Measurements from ENCODE around the gene SERPINB5.

The SERPINB5 gene

DNA sequence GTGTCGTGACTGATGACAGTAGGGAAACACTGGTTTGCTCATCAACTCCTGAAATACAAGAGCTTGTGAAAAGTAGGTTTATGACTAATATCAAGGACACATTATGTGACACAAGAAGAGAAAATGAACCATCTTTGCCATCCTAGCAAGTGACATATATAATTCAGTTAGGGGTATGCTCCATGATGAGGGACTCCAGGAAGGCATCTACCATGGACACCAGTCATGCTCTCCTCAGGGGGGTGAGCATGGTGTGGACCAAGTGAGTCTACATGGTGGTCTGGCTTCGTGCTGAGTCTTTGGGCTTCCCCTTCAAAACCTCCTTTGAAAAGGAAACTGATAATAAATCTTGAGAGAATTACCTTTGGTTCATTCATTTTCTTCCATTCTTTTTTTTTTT lies 11.7 kb upstream of the SERPINB5 start:
- DNase-seq (ENCODE audit: low read depth) = no peak
- TF ChIP-seq, protein P1, sequence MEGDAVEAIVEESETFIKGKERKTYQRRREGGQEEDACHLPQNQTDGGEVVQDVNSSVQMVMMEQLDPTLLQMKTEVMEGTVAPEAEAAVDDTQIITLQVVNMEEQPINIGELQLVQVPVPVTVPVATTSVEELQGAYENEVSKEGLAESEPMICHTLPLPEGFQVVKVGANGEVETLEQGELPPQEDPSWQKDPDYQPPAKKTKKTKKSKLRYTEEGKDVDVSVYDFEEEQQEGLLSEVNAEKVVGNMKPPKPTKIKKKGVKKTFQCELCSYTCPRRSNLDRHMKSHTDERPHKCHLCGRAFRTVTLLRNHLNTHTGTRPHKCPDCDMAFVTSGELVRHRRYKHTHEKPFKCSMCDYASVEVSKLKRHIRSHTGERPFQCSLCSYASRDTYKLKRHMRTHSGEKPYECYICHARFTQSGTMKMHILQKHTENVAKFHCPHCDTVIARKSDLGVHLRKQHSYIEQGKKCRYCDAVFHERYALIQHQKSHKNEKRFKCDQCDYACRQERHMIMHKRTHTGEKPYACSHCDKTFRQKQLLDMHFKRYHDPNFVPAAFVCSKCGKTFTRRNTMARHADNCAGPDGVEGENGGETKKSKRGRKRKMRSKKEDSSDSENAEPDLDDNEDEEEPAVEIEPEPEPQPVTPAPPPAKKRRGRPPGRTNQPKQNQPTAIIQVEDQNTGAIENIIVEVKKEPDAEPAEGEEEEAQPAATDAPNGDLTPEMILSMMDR (IDR thresholded peaks at IDR 0.05; ENCODE audit: insufficient read depth, low read depth, low read length, missing control alignments) = no peak
- H3K4me3 ChIP-seq (ENCODE audit: low read length) = no peak overlapping the region

GRCh38 chr18:63467699-63468098 lies 9.1 kb upstream of the SERPINB5 start:
- no peak overlapping the region for H3K4me3 ChIP-seq (ENCODE audit: low read length)
- TF ChIP-seq, protein P1 (IDR thresholded peaks at IDR 0.05; ENCODE audit: insufficient read depth, low read depth, low read length, missing control alignments) = no peak
- DNase-seq (ENCODE audit: low read depth) = no peak

DNA sequence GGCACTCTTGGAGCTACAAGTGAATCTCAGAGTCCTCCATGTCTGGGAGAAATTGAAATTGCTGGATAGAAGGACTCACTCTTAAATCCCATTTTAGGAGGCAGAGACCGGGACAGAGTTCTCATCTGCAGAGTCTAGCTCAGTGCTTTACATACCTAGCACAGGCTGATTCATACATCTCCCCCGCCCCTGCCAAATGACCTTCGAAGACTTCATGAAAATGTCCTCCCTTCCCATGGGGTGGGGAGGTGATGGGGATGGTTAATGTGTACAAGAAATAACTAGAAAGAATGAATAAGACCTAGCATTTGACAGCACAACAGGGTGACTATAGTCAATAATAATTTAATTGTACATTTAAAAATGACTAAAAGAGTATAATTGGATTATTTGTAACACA lies 8.2 kb upstream of the SERPINB5 start:
- DNase-seq (ENCODE audit: low read depth) = no peak
- no peak overlapping the region for H3K4me3 ChIP-seq (ENCODE audit: low read length)
- TF ChIP-seq, protein P1 (IDR thresholded peaks at IDR 0.05; ENCODE audit: insufficient read depth, low read depth, low read length, missing control alignments) = no peak

DNA sequence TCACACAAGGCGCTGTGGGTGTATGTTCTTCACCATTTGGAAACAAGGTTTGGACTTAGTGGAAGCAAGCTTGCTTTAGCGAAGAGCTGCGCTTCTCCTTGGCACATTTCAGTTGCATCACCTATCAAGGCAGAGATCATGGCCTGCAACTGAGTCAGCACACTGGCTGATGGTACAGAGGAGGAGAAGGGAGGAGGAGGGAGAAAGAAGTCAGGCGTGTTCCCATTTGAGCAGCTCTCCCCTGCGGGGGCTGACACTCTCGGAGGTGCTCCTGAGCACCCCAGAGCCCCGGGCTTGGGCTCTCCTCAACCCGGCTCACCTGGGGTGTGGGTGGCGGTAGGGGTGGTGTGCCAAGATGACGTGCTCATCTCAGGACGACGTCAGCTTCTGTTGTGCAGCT lies 6.0 kb upstream of the SERPINB5 start:
- H3K4me3 ChIP-seq (ENCODE audit: low read length) = no peak overlapping the region
- DNase-seq (ENCODE audit: low read depth) = peak; percentile 75
- TF ChIP-seq, protein P1 (IDR thresholded peaks at IDR 0.05; ENCODE audit: insufficient read depth, low read depth, low read length, missing control alignments) = no peak

DNA sequence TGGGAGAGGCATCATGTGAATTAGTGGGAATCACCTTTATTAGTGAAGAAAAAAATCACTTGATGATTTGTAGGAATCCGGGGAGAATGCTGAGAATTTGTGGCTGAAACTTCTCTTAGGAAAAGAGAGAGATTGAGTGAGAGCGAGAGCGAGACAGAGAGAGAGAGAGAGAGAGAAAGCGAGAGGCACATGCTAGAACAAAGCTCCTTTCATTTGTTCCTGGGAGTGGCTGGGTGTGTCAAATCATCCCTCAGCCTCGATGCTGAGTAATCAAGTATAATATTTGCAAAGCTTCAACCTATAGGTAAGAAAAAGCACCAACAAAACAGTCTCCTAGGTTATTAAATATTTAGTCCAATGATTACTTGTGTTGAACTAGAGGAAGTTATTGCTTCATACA lies 4.4 kb upstream of the SERPINB5 start:
- TF ChIP-seq, protein P1 (IDR thresholded peaks at IDR 0.05; ENCODE audit: insufficient read depth, low read depth, low read length, missing control alignments) = no peak
- peak; percentile 98 for DNase-seq (ENCODE audit: low read depth)
- H3K4me3 ChIP-seq (ENCODE audit: low read length) = peak overlapping the region; percentile 9

- peak overlapping the region; percentile 63 for H3K4me3 ChIP-seq (ENCODE audit: low read length)
- DNase-seq (ENCODE audit: low read depth) = no peak
- TF ChIP-seq, protein P1 (IDR thresholded peaks at IDR 0.05; ENCODE audit: insufficient read depth, low read depth, low read length, missing control alignments) = no peak
Observed at GRCh38 chr18:63477200-63477599, 442 bp downstream of the SERPINB5 start.

- TF ChIP-seq, protein P1 (IDR thresholded peaks at IDR 0.05; ENCODE audit: insufficient read depth, low read depth, low read length, missing control alignments) = no peak
- peak; percentile 54 for DNase-seq (ENCODE audit: low read depth)
- H3K4me3 ChIP-seq (ENCODE audit: low read length) = peak overlapping the region; percentile 63
Observed at GRCh38 chr18:63477968-63478367, 1.2 kb downstream of the SERPINB5 start.

Data from epithelial cell of esophagus (primary cell).